Activated T-helper 2 cell treated with anti-CD3 and anti-CD28 coated beads, Interferon-gamma antibody, Interleukin-2, Interleukin-4, amounts not matched to agents 10 μg/mL and 5 μg/mL and 100 μg/mL, durations not matched to agents 14 hours and 24 hours and 36 hours (primary cell): Measurements from ENCODE around the gene BRCA1. TPM values are rescaled to one million over a fixed set of nuclear protein-coding genes. Genes with fewer than 3 reads are reported as not detected.

Source experiments
- DNase-seq: peaks from one replicate; pipeline ENCODE4 v3.0.0; 2021; ENCODE audit warnings: low spot score
- H3K27ac Mint-ChIP-seq: one replicate; pipeline ENCODE4 v1.8.0; 2021; ENCODE audit warnings: mixed read lengths
- H3K27me3 Mint-ChIP-seq: one replicate; pipeline ENCODE4 v1.8.0; 2021; ENCODE audit warnings: low read depth, mixed read lengths
- H3K36me3 Mint-ChIP-seq: one replicate; pipeline ENCODE4 v1.8.0; 2021; ENCODE audit warnings: low read depth, mixed read lengths
- H3K4me1 Mint-ChIP-seq: one replicate; pipeline ENCODE4 v1.8.0; 2021; ENCODE audit warnings: low read depth, mixed read lengths
- H3K4me3 Mint-ChIP-seq: one replicate; pipeline ENCODE4 v1.8.0; 2021; ENCODE audit warnings: low read depth, mild to moderate bottlenecking, moderate library complexity, mixed read lengths
- H3K9me3 Mint-ChIP-seq: one replicate; pipeline ENCODE4 v1.8.0; 2021; ENCODE audit warnings: mixed read lengths
- intact Hi-C: fragments of 100-400 bp; cut with micrococcal nuclease; formaldehyde crosslinking; loops from one replicate; pipeline ENCODE4 v1.15.1; 2023
- total RNA-seq: library from RNA; stranded (reverse); gene quantifications from 2 replicates; pipeline ENCODE4 v1.2.3, GENCODE V29; 2022

The BRCA1 gene
- total RNA-seq, 1 donor from 2014 or later, result 68.3 TPM

GRCh38 chr17:43039646-43040045, 85.5 kb downstream of the BRCA1 start:
- no peak for DNase-seq
- Mint-ChIP-seq H3K36me3 (peaks cover 7% of the 10 kb centered on the region), H3K9me3 (no peaks in the 10 kb centered on the region), H3K27ac (no peak overlapping the region), H3K4me1 (no peaks in the 10 kb centered on the region), H3K27me3 (no peaks in the 10 kb centered on the region), H3K4me3 (no peak overlapping the region)
- intact Hi-C loops, result no loop called here

- no peaks in the 10 kb centered on the region for H3K36me3 Mint-ChIP-seq
- no peak overlapping the region for H3K4me3 Mint-ChIP-seq
Measured at GRCh38 chr17:43034894-43035293, 90.3 kb downstream of the BRCA1 start.

GRCh38 chr17:43033948-43034881, 90.9 kb downstream of the BRCA1 start:
- Mint-ChIP-seq H3K4me3 (no peak overlapping the region), H3K27ac (no peak overlapping the region), H3K36me3 (no peaks in the 10 kb centered on the region), H3K9me3 (no peaks in the 10 kb centered on the region), H3K4me1 (no peaks in the 10 kb centered on the region), H3K27me3 (no peaks in the 10 kb centered on the region)
- intact Hi-C loops, result no loop called here
- no peak for DNase-seq

More at GRCh38 chr17:43034894-43035293, 90.3 kb downstream of the BRCA1 start:
- Mint-ChIP-seq H3K27ac (no peak overlapping the region), H3K27me3 (no peaks in the 10 kb centered on the region), H3K4me1 (no peaks in the 10 kb centered on the region), H3K9me3 (no peaks in the 10 kb centered on the region)
- no peak for DNase-seq
- intact Hi-C loops, result no loop called here

- intact Hi-C loops, result no loop called here
- no peak for DNase-seq
- Mint-ChIP-seq H3K4me3 (no peak overlapping the region), H3K27ac (no peak overlapping the region), H3K4me1 (no peaks in the 10 kb centered on the region), H3K27me3 (no peaks in the 10 kb centered on the region), H3K9me3 (no peaks in the 10 kb centered on the region), H3K36me3 (no peaks in the 10 kb centered on the region)
Measured at GRCh38 chr17:43031666-43032065, 93.5 kb downstream of the BRCA1 start.

- H3K27me3 Mint-ChIP-seq, result peaks cover 4% of the 10 kb centered on the region
- no peak overlapping the region for H3K27ac Mint-ChIP-seq
- no peak for DNase-seq
- H3K4me3 Mint-ChIP-seq, result no peak overlapping the region
- H3K9me3 Mint-ChIP-seq, result no peaks in the 10 kb centered on the region
- H3K36me3 Mint-ChIP-seq, result no peaks in the 10 kb centered on the region
- H3K4me1 Mint-ChIP-seq, result no peaks in the 10 kb centered on the region
- intact Hi-C loops, result no loop called here
Measured at GRCh38 chr17:43030137-43030767, 94.9 kb downstream of the BRCA1 start.

GRCh38 chr17:43028221-43028861, 96.8 kb downstream of the BRCA1 start:
- DNase-seq, result no peak
- no peaks in the 10 kb centered on the region for H3K9me3 Mint-ChIP-seq
- intact Hi-C loops, result no loop called here
- H3K27me3 Mint-ChIP-seq, result peaks cover 11% of the 10 kb centered on the region
- H3K4me3 Mint-ChIP-seq, result no peak overlapping the region
- no peak overlapping the region for H3K27ac Mint-ChIP-seq
- peaks cover 7% of the 10 kb centered on the region for H3K4me1 Mint-ChIP-seq
- H3K36me3 Mint-ChIP-seq, result no peaks in the 10 kb centered on the region

GRCh38 chr17:43027091-43028032, 97.8 kb downstream of the BRCA1 start:
- no peaks in the 10 kb centered on the region for H3K9me3 Mint-ChIP-seq

GRCh38 chr17:43026595-43026994, 98.6 kb downstream of the BRCA1 start:
- Mint-ChIP-seq H3K27ac (no peak overlapping the region), H3K9me3 (no peaks in the 10 kb centered on the region), H3K36me3 (no peaks in the 10 kb centered on the region), H3K4me3 (no peak overlapping the region), H3K4me1 (peaks cover 7% of the 10 kb centered on the region), H3K27me3 (peaks cover 11% of the 10 kb centered on the region)
- DNase-seq, result no peak
- intact Hi-C loops, result no loop called here

More at GRCh38 chr17:43027091-43028032, 97.8 kb downstream of the BRCA1 start:
- Mint-ChIP-seq H3K27ac (no peak overlapping the region), H3K4me1 (peaks cover 7% of the 10 kb centered on the region), H3K4me3 (no peak overlapping the region), H3K27me3 (peaks cover 11% of the 10 kb centered on the region), H3K36me3 (no peaks in the 10 kb centered on the region)
- no peak for DNase-seq
- intact Hi-C loops, result no loop called here

GRCh38 chr17:43025766-43026537, 99.2 kb downstream of the BRCA1 start:
- no peak for DNase-seq
- no peaks in the 10 kb centered on the region for H3K9me3 Mint-ChIP-seq
- peaks cover 10% of the 10 kb centered on the region for H3K4me1 Mint-ChIP-seq
- H3K27me3 Mint-ChIP-seq, result peaks cover 11% of the 10 kb centered on the region
- H3K4me3 Mint-ChIP-seq, result no peak overlapping the region
- no peaks in the 10 kb centered on the region for H3K36me3 Mint-ChIP-seq
- H3K27ac Mint-ChIP-seq, result no peak overlapping the region
- intact Hi-C loops, result no loop called here

GRCh38 chr17:43025290-43025657, 99.9 kb downstream of the BRCA1 start:
- H3K9me3 Mint-ChIP-seq, result no peaks in the 10 kb centered on the region
- DNase-seq, result no peak
- intact Hi-C loops, result no loop called here
- H3K27ac Mint-ChIP-seq, result no peak overlapping the region
- no peaks in the 10 kb centered on the region for H3K36me3 Mint-ChIP-seq
- peak overlapping the region; percentile 55 for H3K4me3 Mint-ChIP-seq
- peaks cover 12% of the 10 kb centered on the region for H3K4me1 Mint-ChIP-seq
- peaks cover 11% of the 10 kb centered on the region for H3K27me3 Mint-ChIP-seq

- Mint-ChIP-seq H3K36me3 (no peaks in the 10 kb centered on the region), H3K27ac (peak within 1 kb of the TSS; percentile 84), H3K27me3 (peaks cover 11% of the 10 kb centered on the region), H3K4me3 (peak within 1 kb of the TSS; percentile 90), H3K4me1 (peaks cover 16% of the 10 kb centered on the region), H3K9me3 (no peaks in the 10 kb centered on the region)
- intact Hi-C loops, result loop anchor here (5.0 kb wide), 3 partner anchors 148 to 458 kb away; partner anchors contain the start of genes DHX8 and NBR1
- peak; percentile 69 for DNase-seq
Measured at GRCh38 chr17:43024407-43025289, 100.5 kb downstream of the BRCA1 start, which contains the start of gene RND2. Gene RND2, plus strand, starts transcription at chr17:43025231. Its CDS starts 117 bp downstream, at chr17:43025348.
